OCI-M1 (cell line): ENCODE data around the gene VAMP7.
A peak's percentile ranks its signal among the peaks of the same experiment; 100 is the strongest.
"Not testable (repeated sequence)": the region's sequence is repeated elsewhere in the genome, so short reads cannot be mapped to it uniquely, and the experiment has no call there.

Source experiments
- DNase-seq: peaks from one replicate; lab custom pipeline; 2025; lab: John Stamatoyannopoulos, UW

The VAMP7 gene, protein sequence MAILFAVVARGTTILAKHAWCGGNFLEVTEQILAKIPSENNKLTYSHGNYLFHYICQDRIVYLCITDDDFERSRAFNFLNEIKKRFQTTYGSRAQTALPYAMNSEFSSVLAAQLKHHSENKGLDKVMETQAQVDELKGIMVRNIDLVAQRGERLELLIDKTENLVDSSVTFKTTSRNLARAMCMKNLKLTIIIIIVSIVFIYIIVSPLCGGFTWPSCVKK

DNA sequence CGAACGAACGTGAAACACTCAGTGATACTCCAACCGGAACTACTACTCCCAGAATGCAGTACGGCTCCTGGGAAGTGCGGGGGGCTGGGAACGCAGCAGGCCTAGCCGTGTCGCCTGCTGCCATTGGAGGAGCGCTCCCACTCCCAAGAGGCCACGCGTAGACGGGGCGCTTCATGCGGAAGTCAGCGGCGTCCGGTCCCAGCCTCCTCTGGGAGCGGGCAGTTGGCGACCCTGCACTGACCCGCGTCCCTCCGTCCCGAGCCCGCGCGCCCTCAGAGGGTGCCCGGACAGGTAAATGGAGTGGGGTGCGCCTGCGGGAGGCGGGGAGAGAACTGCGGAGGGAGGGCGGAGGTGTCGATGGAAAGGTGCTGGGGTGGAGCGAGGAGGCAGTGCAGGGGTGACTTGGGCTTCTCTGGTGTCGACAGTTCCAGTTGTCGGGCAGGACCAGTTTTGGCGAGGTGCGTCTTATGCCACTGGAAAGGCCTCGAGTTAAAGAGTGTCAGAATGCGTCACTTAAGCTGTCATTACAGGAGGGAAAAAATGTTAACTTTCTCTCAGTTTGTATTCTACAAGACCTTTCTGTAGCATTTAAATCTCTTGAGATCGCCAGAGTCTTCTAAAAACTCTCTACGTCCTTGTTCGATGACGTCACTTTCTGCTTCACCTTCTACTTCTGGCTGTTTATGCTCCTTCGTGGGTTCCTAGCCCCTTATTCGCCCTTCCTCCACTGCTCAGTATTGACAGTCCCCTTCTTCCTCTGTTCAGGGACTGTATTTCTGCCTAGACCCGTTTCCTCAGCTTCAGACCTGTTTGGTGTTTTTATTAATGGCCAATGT, at the start of gene VAMP7:
Gene VAMP7 (plus strand): TSS at position 188 of the 836 bp plus-strand sequence. CDS start 8,122 bp downstream, outside the sequence.
- peak; percentile 95 for DNase-seq

DNA sequence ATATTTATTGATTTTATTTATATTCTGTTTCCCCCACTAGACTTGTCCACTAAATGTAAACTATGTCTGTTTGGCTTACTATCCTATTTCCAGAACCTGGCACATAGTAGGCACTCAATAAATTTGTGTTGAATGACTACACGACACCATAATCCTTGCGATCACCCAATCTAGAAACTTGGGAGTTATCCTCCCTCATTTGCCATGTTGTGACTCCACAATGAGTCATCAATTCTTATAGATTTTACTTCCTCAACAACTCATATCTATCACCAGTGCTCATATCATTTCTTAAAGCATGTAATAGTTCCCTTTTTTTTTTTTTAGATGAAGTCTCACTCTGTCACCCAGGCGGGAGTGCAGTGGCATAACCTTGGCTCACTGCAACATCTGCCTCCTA, 39.9 kb upstream of the VAMP7 start:
- peak; percentile 85 for DNase-seq

DNA sequence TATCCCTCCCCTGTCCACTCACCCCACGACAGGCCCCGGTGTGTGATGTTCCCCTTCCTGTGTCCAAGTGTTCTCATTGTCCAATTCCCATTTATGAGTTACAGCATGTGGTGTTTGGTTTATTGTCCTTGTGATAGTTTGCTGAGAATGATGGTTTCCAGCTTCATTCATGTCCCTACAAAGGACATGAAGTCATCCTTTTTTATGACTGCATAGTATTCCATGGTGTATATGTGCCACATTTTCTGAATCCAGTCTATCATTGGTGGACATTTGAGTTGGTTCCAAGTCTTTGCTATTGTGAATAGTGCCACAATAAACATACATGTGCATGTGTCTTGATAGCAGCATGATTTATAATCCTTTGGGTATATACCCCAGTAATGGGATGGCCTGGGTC, 29.4 kb upstream of the VAMP7 start:
- DNase-seq = not testable (repeated sequence)

DNA sequence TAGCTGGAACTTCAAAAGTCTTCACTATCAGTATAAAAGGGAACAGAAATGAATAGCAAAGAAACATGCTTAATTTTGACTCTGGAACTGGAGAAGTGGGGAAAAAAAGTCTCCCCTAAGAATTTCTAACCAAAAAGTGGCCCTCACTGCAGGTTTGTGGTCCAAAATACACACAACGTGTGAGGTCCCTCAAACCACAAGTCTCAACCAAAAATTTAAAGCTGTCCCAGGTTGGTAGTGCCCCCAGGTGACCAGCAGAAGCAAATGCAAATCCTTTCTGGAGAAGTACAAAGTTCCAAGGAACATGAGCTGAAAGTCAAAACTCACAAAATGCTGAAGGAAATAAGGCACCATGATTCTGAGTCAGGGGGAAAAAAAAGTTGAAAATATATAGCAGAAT, 23.6 kb upstream of the VAMP7 start:
- peak; percentile 43 for DNase-seq

DNA sequence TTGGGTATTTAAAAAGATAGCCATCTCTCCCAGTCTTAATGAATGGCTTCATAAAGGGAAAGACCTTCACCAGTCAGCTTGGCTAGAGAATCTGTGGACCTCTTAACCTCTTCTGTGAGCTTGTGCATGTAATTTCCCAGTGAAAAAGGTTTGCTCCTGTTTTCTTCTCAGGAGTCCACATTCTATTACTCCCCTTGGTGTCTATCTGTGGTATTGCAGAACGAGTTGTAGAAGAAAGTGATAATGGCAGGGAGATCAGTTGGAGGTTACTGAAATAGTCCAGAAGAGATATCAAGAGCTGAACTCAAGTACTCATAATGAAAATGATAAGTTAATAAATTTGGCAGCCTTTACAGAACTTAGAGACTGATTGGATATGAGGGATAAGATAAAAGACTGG, 16.5 kb upstream of the VAMP7 start:
- DNase-seq = no peak

DNA sequence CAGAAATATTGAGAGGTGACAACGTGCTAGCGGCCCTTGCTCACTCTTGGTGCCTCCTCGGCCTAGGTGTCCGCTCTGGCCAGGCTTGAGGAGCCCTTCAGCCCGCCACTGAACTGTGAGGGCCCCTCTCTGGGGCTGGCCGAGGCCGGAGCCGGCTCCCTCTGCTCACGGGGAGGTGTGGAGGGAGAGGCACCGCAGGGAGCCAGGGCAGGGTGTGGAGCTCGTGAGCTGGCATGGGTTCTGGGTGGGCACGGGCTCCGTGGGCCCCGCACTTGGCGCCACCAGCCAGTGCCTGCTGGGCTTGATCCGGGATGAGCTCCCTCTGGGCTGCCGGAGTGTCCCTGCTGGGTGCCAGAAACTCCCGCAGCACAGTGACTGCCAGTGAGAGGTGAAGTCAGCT, 16.0 kb upstream of the VAMP7 start:
- DNase-seq = no peak

DNA sequence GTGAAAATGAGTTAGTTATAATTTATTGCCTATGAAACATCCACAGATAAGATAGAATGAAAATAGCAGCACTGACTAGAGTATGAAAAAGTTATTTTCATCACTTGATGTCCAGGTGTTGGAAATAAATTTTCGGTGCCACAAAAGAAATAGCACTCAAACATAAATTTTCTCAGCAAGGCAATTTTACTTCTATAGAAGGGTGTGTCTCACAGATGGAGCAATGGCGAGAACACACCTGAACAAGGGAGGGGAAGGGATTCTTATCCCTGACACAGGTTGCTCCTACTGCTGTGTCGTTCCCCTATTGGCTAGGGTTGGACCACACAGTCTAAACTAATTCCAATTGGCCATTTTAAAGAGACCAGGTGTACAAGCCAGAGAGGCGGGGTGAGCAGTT, 13.3 kb upstream of the VAMP7 start:
- DNase-seq = no peak

DNA sequence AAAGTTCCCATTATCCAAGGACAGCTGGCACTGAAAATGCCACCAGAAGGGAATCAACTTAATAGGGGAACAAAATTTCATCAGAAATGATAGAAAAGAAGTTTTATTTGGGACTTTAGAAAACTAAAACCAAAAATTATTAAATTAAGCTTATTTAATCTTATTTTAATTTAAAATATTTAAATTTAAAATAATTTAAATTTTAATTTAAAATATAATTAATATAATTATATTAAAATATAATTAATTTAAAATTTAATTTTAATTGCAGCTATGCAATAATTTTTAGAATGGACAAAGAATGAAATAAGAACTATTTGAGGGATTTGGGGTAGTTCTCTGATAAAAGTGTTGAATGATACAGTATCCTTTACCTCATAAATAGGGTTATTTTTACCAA, 10.2 kb upstream of the VAMP7 start:
- no peak for DNase-seq

DNA sequence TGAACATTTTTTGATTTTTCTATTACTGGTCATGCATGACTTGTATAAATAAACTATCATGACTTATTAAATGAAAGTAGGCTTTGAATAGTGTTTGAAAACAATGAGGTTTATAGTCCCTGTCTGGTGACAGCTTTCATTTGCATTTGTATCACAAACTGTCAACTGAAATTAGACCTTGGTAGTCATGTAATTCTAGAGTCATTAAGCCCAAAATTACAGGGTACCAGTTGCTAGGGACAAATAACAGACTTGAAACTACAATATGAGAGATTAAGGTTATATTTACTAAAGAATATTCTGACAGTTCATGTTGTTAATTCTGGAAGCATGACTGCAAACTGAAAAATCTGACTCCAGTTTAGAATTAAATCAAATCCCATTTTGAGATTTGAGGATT, 9.2 kb upstream of the VAMP7 start:
- no peak for DNase-seq

DNA sequence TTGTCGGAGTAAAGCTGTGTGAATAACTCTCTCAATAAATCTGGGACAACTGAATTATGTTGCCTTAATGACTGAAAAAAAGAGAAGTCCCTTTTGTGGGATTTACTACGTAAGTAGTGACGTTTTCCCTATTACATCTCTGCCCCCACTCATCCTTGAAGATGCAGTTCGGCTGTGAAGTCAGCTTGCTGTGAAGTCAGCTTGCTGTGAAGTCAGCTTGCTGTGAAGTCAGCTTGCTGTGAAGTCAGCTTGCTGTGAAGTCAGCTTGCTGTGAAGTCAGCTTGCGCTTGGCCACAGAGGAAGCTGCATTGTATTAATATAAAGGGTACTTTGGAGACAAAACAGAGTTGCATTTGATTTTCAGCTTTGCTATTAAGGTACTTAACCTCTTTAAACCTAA, 8.0 kb upstream of the VAMP7 start:
- DNase-seq = no peak

DNA sequence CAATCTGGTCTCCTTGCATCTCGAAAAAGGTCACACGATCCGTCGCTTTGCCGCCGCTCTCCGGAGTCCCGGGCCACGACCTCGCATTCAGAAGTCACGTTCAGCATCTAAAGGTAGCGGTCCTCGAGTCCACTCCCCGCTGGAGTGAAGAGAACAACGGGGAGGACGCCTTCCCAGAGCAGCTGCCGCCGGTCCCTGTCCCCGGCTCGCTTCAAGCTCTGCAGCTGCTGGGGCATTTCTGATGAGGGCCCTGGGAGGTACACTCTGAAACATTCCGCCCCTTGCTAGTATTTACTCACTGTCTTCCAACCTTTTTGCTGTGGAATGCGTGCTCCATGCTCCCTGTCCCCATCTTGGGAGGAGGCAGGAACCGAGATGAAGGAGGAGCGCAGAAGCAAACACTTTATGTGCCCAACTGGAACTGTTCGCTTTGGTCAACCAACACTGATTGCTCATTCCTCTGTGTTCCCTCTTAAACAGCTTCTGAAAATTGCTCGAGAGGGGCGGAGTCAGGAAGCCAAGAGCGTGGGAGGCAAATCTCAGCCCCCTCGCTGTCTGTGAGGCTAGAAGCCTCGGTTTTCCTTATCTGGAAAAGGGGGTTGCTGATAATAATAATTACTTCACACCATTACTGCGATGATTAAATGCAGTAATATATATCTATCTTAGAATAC, 6.4 kb upstream of the VAMP7 start:
- no peak for DNase-seq

DNA sequence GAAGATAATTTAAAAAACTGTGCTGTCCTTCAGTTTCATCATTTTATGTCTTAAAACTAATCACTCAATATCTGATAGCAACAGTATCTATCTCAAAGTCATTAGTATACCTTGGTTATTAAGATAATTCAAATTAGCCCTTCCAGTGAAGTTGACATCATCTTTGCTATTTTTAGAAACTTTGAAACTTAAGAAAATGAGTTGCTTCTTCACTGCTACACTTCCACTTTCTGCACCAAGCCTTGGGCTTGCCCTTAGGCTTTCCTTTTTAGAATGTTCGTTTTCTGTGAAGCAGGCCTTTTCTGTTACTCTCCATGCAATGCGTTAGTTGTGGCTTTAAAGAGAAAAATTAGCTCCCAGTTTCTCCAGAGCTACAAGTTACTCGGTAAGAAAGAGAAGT, 4.4 kb upstream of the VAMP7 start:
- peak; percentile 17 for DNase-seq

DNA sequence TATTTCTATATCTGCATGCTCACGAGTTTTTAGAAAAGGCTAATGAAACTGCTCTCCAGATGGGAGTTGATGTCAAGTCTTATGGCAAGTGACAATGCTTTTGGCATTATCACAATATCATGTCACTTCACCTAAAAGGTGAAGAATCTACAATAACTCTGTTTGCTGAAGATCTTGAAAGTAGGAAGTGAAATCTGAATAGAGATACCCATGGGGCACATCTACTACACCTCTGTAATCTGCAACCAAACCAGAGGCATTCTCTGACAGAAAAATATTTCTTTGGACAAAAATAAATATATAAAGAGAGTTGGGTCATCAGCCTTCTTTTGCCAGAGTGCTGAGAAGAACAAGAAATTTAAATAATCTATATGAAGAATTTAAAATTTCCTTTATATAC, 3.9 kb upstream of the VAMP7 start:
- DNase-seq = no peak

DNA sequence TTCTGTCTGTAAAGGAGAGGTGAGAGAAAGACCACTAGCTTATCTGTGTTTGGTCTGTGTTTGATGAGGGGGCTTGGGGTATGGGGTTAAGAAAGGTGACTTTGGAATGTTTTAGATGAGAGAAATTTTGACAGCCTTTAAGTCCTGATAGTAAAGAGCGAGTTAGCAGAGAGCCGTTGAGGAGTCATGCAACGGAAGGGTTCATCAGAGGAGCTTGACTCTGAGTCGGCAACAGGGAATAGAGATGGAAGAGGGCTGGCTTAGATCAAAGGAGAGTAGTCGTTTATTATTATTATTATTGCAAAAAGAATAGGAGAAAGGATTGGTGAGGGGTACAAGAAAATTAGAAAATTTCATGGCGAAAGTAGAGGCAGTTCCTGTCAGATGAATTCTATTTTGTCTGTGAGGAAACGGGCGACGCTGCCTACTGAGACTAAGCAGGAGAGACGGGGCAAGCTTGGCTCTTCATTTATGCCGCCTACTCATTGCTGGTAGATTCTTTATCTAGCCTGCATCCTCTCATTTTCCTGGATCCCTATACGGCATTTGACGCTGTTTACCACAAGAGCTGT, 473 bp upstream of the VAMP7 start:
- peak; percentile 48 for DNase-seq

DNA sequence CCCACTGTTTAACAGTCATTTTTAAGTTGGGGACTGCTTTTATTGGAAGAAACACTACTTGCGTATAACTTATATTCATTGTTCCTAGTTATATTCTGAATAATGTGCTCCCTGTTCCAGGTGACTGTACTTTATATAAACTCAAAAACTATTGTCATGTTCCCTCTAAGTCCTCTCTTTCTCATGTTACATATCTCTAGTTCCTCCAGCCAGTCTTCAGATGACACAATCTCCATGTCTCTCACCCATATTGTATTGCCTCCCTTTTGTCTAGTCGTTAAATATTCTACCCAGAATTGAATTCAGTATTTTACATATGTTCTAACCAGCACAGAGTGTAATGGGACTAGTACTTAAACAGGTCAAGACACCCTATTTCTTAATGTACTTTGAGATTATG, 5.3 kb downstream of the VAMP7 start:
- no peak for DNase-seq

DNA sequence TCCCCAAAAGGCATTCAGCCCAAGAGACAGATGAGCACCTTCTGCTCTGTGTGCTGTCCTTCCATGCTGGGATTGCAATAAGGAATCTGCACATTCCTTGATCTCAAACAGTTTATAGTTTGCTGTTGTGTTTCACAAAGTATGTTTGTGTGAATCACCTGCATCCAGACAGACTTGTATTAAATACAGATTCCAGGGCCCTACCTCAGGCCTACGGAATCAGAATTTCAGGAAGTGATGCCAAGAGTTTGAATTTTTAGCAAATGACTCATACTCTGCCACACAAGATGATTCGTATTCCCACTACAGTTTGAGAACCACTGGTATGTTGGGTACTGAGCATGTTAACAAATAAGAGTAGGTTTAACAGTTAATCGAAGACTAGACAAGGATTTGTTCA, 7.0 kb downstream of the VAMP7 start:
- DNase-seq = peak; percentile 52

DNA sequence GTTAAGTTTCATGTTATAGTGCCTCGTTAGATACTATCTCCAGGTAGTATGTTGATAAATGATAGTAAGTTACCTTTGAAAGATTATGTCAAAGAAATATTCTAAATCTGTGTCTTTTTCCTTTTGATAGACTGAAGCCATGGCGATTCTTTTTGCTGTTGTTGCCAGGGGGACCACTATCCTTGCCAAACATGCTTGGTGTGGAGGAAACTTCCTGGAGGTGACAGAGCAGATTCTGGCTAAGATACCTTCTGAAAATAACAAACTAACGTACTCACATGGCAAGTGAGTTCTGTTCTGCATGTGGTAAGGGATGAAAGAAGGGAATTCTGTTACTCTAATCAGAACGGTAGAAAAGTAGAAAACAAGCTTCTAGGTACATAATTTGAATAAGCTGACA, 8.2 kb downstream of the VAMP7 start:
- DNase-seq = peak; percentile 3

DNA sequence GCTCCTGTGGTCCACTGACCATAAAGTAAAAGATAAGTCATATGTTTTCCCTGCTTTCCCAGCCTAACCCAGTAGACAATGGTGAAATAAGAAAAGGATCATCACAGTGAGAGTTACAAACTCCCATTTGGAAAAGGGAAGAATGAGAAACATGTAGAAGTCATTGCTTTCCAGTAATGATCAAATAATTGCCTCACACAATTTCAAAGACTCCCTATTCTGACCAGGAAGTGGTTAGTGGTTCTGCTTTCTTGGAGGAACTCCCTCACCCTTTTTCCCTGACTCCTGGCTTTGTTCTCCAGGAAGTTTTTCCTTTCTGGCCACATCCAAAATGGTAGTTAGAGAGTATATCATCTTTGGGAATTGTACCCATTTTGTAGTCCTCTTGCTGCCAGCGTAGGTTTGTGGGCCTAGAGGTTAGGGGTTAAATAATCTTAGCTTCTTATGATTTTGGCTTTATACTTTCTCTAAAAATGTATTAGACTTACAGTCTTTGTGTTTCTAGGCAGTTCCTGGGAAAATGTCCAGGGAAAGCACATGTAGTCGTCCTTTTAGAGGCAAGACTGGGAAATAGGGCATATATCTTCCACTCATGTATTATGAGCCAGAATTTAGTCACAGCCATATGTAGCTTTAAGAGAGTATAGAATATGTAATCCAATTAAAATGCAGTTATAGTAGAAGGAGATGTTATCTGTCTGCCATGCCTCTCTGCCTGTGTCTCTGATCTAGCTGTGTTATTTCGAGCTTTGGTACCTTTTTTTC, 10.5 kb downstream of the VAMP7 start:
- peak; percentile 11 for DNase-seq

DNA sequence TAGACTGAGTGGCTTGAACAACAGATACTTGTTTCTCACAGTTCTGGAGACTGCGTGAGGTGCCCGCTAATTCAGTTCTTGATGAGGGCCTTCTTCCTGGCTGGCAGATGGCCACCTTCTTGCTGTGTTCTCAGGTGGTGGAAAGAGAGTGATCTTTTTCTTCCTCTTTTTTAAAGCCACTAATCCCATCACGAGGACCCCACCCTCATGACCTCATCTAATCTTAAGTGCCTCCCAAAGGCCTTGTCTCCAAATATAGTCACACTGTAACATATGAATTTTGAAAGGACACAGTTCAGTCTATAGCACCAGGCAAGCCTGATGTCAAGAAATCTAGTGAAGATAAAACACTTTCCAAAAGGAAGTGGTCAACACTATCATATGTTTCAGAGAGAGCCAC, 12.4 kb downstream of the VAMP7 start:
- peak; percentile 88 for DNase-seq

DNA sequence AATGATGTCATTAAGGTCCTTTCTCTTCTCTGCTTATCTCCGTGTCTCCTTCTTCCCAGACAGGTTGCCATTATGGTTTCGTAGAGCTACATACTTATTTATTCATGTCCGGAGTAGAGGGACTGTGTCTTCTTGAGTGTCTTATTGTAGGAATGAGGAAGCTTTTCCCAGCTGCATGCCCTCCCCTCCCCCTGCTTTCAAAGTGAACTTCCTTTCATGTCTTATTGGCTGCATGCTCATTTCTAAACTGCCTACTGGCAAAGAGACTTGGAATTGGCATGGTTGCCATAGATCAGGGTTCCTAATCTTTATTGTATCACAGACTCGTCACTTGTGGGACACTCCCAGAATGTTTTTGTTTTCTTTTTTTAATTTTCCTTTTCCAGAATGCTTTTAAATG, 15.4 kb downstream of the VAMP7 start:
- DNase-seq = no peak

DNA sequence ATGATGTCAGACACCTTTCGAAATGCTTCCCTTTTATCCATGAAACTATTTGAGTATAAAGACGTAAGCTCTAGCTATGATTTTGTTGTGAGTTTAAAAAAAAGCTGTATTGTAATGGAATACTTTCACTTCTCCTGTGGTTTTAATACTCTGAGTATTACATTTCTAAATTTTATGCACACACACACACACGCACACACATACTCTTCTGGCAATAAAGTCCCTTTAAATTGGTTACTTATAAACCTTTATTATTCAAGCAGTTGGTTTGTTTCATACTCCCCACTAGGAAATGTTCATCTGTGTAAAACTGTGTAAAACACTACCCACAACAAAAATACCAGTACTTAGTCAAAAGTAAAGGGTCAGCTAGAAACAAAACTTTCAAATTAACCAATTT, 18.2 kb downstream of the VAMP7 start:
- DNase-seq = no peak

DNA sequence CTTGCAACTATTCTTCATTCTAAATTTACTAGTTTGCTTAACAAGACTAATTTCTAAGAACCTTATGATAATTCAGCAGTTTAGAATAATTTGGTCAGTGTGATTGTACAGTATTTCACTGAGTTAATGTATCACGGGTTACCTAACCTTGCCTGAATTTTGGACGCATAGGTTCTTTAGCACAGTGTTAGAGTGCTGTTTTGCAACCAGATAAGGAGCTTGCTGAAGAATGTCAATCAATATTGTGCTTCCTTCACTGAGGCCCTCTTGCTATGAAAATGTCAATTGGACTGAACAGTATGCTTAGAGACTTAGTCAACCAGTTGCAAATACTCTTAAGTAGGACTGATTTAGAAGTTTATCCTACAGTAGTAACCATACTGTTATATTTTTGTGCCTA, 19.6 kb downstream of the VAMP7 start:
- no peak for DNase-seq
